GM11168 (cell line): ENCODE measurements around the gene BAIAP2.
"Not testable (repeated sequence)": the region's sequence is repeated elsewhere in the genome, so short reads cannot be mapped to it uniquely, and the experiment has no call there.

Experiments used
- in situ Hi-C: fragments of 300-500 bp; cut with MboI; formaldehyde crosslinking; loops from one replicate; pipeline ENCODE4 v1.12.0; 2022; ENCODE audit warnings: low sequenced_read_pairs; ENCODE audit not compliant: unreplicated experiment

BAIAP2 gene

DNA sequence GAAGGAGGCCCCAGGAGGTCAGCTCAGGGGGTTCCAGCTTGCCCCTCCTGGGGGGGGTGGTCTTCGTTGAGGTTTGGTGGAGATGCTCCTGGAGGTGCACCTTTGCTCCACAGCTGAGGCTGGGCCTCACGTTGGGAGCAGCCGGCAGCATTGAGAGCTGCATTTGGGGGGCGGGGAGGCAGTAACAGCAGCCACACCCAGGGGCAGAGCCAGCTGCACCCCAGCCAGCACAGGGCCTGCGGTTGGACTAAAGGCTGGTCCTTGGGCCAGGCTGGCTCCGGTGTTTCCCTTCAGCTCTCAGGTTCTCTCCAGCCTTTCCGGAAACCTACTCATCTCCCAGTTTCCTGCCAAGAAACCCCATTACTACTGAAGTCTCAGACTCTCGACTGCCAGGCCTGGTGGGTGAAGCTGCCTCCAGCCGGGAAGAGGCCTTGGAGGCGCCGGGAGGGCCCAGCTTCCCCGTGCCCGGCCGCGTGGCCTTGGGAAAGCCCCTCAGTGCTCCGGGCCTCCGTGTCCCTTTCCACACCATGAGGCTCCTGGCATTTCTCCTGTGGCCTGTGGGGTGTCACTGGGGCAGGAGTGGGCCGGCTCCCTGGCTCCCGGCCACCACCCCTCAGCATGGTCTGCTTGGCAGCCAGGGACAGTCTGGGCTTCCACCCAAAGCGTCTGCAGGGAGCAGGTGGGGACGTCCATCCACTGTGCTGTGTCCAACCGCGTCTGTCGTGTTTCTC, 14.0 kb upstream of the BAIAP2 start:
- in situ Hi-C loops: no loop called here

DNA sequence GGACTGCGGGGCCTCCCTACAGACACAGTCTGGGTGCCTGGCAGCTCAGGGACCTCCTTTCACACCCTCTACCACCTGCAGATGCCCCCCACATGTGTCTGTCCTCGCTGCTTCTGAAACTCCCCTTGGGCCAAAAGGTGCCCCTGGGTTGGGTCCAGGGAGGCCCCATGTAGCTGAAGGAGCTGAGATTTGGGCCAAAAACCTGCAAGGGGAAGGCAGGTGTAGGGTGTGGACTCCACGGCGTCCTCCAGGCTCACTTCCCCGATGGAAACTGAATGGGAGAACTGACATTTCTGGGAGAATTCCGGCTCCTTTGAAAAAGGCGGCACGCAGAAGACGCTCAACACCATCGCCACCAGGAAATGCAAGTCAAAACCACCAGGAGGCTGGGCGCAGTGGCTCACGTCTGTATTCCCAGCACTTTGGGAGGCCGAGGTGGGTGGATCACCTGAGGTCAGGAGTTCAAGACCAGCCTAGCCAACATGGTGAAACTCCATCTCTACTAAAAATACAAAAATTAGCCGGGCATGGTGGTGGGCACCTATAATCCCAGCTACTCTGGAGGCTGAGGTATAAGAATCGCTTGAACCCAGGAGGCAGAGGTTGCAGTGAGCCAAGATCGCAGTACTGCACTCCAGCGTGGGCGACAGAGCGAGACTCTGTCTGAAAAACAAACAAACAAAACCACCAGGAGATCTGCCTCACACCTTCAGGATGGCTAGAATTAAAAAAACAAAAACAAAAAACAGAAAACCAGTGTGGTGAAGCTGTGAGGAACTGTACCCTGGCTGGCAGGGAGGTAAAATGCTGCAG, 13.2 kb upstream of the BAIAP2 start:
- in situ Hi-C loops: no loop called here

DNA sequence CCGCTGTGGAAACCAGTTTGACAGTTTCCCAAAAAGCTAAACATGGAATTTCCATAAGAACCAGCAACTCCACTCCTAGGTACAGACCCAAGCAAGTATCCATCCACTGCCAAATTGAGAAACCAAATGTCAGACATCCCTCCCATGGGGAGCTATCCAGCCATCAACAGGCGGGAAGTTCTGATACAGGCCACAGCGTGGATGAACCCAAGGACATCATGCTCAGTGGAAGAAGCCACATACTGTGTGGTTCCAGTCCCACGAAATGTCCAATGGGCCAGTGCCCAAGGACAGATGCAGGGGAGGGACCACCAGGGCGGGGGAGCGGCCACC, 12.6 kb upstream of the BAIAP2 start:
- in situ Hi-C loops: no loop called here

DNA sequence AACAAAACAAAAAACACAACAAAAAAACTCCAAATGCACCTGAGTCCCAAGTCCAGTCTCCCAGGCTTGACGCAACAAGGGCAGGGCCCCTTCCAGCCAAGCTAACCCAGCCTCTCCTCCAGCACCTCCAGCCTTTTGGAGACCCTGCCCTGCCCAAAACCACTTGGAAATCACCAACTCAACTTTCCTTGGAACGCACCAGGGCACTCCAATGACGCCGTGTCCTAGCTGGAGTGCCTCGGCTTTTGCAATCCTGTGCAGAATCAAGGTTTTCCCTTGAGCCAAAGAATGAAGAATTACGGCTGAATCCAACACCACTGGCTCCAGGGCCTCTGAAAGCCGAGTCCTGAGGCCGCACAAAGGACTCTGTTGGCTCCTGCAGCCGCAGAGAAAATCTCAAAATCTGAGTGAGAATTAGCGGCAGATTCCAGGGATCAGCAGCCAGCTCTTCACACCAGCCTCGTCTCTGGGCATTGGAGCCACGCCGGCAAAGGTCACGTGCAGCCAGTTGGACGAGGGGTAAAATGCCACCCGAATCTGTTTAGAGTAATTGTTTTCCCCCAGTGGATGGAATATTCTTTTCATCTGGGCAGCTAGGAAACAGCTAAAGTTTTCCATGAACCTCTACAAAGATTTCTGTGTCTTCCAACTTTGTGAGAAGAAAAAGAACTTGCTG, 9.7 kb upstream of the BAIAP2 start:
- in situ Hi-C loops: no loop called here

DNA sequence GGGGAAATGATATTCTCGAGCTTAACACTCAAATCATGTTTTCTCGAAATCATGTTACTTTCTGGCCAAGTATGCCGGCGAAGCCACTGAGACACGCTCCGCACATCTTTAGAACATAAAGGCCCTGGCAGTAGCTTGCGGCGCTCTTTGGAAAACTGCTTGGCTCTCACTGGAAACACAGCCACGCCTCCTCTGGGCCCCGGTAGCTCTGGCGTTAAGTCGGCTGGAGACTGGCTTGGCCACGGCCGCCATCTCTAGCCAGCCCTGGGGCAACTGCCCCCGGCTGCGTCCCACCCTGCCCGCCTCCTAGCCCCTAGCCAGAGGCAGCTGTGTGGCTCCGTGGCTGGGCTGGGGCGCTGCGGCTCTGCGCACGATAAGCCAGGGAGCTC, 9.2 kb upstream of the BAIAP2 start:
- in situ Hi-C loops: no loop called here

DNA sequence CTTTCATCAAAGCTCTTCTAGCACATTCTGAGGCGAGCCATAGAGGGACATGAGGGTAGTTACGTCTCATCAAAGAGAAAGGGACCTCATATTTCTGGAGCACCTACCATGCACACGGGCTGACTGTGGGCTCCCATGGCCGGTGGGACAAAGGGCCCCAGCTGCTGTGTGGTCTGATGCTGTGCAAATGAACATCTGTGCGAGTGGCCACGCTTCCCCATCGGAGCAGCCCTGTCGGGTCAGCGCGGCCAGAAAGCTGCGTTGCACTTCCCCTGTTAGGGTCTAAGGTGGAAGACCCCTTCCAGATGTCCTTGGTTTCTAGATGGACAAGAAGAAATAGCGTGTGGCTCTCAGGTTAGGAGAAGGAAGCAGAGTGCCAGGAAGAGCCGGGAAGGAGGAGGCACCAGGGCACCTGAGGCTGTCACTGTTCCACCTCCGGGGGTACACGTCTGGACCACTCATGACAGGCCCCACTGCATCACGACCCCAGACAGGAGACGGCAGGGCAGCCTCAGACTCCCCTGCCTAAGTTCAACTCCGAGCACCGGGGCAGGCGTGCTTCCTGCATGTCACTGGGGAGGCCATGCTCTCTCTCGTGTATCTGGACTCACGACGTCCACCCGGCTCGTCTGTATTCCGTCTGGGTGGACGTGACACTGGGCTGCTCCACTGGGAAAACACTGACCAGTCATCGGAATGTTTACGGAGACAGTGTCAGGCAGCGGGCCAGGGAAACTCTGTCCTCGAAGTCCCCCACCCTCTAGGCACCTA, 8.5 kb upstream of the BAIAP2 start:
- in situ Hi-C loops: no loop called here

DNA sequence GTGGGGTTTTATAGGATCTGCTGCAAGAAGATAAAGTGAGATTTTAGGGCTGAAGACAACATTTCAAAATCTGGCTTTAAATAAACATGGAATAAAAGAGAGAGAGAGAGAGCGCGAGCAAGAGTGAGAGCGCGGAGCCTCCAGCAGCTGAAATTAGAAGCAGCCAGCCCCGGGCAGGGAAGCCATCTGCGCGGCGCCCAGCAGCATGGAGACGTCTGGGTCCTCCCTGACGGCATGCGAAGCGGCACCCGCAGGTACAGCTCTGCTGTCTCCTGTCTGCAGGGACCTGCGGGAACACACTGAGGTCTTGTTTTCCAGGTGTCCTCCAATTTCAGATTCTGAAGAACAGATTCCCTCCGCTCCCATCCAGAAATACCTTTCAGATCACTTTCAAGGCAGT, 7.9 kb upstream of the BAIAP2 start:
- in situ Hi-C loops: no loop called here

DNA sequence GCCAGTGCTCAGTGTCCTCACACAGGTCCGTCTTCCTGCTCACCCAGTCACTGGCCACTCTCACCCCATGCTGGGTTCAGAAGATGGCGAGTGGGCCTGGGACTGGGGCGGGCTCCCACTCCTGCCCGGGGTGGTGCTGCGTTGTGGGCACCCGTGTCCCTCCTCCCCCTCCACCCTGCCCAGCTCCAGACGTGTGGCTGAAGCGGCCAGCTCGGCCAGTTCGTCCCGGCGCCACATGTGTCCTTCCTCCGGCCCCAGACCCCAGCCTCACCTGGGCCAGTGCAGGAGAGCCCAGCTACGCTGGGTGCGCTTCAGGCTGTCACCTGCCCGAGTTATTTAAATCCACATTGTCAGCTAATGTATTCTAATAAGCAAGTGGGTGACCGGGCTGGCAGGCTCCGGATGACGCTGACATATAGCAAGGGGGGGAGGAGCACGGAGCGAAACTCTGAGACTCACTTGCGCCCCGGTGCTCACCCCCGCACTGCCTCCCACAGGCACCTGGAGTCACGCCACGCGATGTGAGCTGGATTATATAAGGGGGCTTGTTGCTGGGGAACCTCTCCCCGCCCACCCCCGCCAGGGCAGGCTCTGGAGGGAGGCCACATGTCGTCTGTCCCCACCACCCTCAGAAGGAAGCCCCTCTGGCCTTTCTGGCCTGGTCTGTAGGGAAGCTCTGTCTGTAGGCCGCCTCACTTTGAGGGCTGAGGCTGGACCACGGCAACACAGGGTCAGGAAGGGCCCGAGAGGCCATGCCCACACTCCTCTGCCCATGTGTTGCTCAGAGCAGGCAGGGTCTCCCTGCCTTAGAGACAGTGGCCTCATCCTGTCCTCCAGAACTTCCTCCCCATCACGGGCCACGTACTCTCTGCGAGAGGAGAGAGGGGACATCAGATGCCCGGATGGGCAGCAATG, 7.1 kb upstream of the BAIAP2 start:
- in situ Hi-C loops: no loop called here

DNA sequence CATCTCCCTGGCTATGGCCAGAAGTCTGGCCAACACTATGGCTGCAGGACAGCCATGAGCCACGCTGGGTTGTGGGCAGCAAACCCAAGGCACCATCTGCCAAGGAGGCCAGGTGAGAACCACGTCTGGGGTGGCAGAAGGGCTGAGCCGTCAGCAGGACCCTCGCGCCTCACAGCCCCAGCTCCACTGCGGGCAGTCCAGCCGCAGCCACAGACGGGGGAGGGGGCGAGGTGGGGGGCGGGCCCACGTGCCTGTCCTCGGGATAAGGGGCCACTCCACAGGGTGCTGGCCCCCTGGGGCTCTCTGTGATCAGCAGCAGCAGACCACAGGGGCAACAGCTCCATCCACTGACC, 6.5 kb upstream of the BAIAP2 start:
- in situ Hi-C loops: no loop called here

DNA sequence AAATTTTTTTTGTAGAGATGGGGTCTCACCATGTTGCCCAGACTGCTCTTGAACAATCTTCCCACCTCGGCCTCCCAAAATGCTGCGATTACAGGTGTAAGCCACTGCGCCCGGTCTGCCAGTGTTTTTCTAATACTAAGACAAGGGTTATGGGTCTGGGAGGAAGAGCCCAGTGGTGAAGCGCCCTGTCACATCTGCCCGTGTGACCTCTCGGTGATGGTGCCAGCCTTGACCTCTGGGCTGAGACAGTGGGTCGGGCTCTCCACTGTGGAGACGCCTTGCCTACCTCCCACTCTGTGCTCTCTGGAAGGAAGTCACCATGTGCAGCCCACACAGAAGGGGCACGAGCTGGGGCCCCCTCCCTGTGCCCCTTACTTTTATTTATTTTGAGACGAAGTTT, 5.1 kb upstream of the BAIAP2 start:
- in situ Hi-C loops: no loop called here

DNA sequence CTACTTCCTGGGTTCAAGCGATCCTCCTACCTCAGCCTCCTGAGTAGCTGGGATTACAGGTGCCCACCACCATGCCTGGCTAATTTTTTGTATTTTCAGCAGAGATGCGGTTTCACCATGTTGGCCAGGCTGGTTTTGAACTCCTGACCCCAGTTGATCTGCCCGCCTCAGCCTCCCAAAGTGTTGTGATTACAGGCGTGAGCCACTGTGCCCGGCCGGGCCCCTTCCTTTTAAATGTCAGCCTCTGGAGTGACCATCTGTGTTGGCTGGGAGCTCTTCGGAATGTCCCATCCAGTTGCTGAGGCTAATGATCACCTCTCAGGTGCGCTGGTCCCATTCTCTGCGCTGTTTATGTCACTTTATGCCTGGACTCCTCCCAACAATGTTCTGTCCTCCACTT, 4.6 kb upstream of the BAIAP2 start:
- in situ Hi-C loops: not testable (repeated sequence)

DNA sequence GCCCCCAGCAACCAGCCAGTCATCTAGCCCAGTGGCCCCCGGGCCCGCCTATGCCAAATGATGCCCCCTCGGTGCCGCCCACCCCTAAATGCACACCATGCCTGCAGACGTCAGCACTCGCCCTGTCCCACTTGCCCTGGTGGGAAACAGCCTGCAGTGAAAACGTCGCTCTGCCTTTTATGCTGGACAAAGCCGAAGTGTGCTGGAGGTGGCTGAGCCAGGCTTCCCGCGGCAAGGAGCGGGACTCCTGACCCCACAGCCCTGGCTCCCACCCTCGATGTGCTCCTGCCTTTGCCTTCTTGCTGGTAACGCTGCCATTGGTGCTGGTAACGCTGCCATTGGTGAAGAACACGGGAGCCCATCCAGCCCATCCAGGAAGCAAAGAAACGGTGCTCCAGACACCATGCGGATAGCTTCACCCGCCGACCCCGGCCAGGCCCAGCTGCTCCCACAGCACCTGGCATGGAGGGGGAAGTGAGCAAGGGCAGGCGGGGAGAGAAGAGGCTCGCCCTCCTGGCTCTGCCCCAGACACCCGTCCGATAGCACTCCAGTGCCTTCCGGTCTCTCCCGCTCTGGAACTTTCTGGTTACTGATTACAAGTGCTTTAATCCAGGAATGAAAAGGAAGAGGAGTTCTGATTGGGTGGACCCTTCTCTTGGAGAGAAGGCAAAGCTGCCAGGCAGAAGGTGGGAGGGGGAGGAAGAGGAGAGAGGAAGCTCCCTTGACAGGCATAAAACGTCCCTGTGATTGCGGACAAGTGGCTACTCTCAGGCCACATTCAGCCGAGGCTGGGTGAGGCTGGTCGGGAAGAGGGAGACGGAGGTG, 4.0 kb upstream of the BAIAP2 start:
- in situ Hi-C loops: no loop called here

DNA sequence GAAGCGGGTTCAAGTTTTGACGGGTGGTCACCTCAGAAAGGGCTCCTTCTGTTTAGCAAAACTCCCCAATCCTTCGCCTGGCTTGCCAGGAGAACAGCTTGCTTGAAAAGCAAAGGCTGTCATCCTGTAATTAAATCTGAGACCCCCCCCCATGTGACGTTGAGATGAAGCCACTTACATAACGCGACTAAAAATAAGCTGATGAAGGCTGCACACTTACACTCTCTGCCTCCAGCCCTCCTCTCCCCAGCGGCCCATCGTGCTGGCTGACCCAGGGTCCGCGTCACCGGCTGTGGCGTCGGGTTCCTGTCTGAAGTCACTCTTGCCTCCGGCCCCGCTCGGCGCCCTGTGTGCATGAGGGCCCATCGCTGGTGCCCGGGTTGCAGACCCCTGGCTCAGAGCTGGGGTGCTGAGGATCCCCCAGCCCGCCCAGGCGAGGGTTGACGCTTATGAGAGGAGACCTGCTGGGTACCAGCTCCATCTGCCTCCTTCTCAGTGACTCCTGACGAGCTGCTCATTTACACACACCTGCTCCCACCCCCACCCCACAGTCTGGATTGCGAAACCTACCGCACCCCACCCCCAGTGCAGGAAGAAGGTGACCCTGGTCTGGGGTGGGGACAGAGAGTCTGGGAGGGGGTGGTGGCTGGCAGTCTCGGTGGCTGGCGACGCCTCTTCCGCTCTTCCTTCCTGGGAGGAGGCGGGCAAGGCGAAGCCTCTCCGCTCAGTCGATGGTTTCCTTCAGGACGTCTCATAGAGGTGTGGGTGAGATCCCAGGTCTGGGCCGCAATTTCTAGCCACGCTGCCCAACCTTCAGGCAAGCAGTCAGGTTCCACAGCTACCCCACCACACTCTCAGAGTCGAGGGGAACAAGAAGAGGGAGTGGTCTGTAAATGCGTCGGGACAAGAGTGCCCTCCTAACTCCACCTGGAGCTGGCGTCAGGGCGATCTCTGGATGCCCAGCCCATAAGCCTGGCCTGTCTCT, 3.1 kb upstream of the BAIAP2 start:
- in situ Hi-C loops: no loop called here

DNA sequence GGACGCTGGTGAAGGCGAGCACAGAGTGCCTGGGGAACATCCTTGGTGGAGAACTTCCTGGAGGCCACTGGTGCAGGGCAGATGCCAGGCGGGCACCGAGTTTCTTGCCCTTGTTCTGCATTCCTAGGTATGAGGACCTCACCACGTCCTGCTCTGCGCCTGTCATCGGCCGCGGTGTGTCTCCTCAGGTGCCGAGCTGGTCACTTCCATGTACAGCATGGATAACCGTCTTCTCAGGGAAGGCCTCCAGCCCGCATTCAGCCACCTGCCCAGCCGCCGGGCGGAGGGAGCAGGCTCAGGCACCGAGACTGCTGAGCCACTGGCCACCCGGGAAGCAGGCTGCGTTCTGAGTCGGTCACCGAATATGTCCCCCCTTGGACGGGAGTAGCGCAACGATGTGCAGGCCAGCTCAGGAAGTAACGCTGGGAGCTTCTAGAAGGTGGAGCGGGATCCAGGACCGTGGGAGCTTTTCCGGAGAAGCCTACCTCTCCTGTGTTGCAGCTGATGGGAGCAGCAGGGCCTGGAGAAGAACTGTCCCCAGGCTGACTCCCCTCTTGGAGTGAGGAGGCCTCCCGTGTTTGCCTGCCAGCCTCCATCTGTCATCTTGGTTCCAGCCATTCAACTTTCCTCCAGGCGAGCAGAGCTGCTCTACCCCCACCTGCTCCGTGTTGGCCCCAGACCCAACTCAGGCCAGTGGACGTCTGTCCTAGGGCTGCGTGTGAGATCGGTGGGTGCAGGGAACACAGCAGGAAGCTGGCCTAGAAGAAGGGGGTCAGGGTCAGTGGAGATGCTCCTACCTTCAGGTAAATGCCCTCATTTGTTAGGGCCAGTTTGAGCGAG, 2.1 kb upstream of the BAIAP2 start:
- in situ Hi-C loops: no loop called here

DNA sequence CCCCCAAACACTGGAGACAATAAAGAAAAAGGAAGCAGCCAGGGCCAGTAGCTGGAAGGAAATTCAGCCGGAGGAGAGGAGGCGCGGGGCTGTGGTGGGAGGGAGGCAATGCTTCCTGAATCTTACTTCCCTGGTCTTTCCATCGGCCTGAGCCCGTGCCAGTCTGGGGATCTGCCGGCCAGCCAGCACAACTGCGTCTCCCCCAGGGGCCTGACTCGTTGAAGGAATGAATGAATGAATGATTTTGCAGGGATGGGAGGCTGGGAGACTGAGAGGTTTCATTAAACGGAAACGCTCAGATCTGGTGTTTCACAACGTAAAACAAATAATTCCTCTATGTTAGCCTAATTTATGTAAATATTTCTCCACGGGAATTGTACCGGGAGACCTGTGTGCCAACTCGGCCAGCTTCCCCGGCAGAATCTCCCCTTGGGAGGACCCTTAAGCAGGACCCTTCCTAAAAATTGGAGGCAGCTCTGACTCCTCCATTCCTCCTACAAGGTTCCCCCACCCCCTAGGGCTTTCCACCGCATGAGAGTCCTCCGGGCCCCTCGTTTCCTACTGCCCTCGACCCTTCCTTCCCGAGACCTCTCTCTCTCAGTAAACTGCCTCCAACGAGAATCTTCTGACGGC, 1.3 kb upstream of the BAIAP2 start:
- in situ Hi-C loops: no loop called here

DNA sequence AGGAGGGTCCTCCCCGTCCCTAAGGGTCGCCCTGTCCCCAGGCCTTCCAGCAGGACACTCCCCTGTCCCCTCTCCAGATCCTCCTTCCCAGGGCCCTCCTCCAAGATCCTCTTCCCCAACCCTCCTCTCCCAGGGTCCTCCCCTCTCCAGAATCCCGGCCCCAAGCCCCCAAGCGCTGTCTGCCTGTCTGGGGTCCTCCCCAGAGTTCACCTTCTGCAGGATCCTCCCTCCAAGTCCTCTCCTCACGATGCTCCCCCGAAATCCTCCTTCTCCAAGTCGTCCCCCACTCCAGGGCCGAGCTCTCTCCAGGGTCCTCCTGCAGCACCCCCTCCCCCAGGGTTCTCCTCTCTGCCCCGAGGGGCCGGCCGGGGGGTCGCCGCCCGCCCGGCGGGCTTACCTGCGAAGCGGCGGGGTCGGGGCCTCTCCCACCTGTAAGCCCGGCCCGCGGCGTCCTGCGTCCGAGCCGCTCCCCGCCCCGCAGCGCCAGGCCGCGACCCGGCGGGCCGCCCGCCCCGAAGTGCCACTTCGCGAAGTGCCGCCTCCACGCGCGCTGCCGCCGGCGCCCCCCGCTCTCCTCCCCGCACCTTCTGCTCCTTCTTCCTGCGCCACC, 678 bp upstream of the BAIAP2 start:
- in situ Hi-C loops: no loop called here
